H1 (cell line): ENCODE data around the gene APH1B. TPM values are rescaled to one million over a fixed set of nuclear protein-coding genes. Genes with fewer than 3 reads are reported as not detected.

ENCODE experiments used
- CTCF ChIA-PET: fragments of 300-600 bp; sonication (Branson Sonifier 250); formaldehyde crosslinking; loops from one replicate; lab custom pipeline; 2021; ENCODE audit not compliant: partially characterized antibody; lab: Charles Lee
- POLR2A ChIA-PET: fragments of 300-600 bp; sonication (Branson Sonifier 250); formaldehyde crosslinking; loops from one replicate; lab custom pipeline; 2021; ENCODE audit warnings: inconsistent platforms; ENCODE audit not compliant: partially characterized antibody; lab: Charles Lee
- DNase-seq, 2 experiments: peaks; one replicate each; pipeline versions ENCODE4 v3.0.0 to v3.0.0-alpha.2; 2010 to 2022; ENCODE audit warnings: low spot score in 2 of 2, low read depth in 1 of 2, mixed read lengths in 1 of 2
- FAIRE-seq: peaks from 2 replicates; lab custom pipeline; 2011; peaks lifted over from hg19 to GRCh38; lab: Jason Lieb, UNC
- H2AFZ ChIP-seq: 2 replicates; pipeline ENCODE4 v1.8.1; 2012; ENCODE audit warnings: low read length, inconsistent platforms
- H2AK5ac ChIP-seq: 2 replicates; pipeline ENCODE4 v1.6.1; 2013; ENCODE audit warnings: low read depth, low read length
- H2BK120ac ChIP-seq: replicated peaks from 2 replicates; pipeline ENCODE3; 2013; ENCODE audit warnings: low read depth, low read length, inconsistent platforms
- H2BK12ac ChIP-seq: 2 replicates; pipeline ENCODE4 v1.6.1; 2013; ENCODE audit warnings: low read depth, low read length
- H2BK15ac ChIP-seq: 2 replicates; pipeline ENCODE4 v1.6.1; 2013; ENCODE audit warnings: low read length
- H2BK20ac ChIP-seq: 2 replicates; pipeline ENCODE4 v1.6.1; 2013; ENCODE audit warnings: low read length
- H2BK5ac ChIP-seq: 2 replicates; pipeline ENCODE4 v1.6.1; 2013; ENCODE audit warnings: low read depth, low read length
- H3K14ac ChIP-seq: 2 replicates; pipeline ENCODE4 v1.6.1; 2013; ENCODE audit warnings: inconsistent platforms; ENCODE audit not compliant: insufficient read length
- H3K18ac ChIP-seq: 2 replicates; pipeline ENCODE4 v1.6.1; 2013; ENCODE audit warnings: low read length; ENCODE audit errors: extremely low read depth
- H3K23ac ChIP-seq: 2 replicates; pipeline ENCODE4 v1.6.1; 2013; ENCODE audit warnings: inconsistent platforms; ENCODE audit not compliant: insufficient read length
- H3K23me2 ChIP-seq: 2 replicates; pipeline ENCODE4 v1.6.1; 2013; ENCODE audit warnings: low read depth, low read length
- H3K27ac ChIP-seq: 2 replicates; pipeline ENCODE4 v1.6.1; 2011; ENCODE audit warnings: low read depth, low read length, inconsistent platforms
- H3K27me3 ChIP-seq, 4 experiments: replicated peaks in 1 of 4; 1 replicate in 1 of 4; 2 replicates in 3 of 4; pipeline versions ENCODE4 v1.6.1 to v1.8.1; 2011 to 2013; ENCODE audit warnings: low read length in 3 of 4, mild to moderate bottlenecking in 3 of 4, inconsistent platforms in 2 of 4, mixed read lengths in 2 of 4, moderate library complexity in 1 of 4; ENCODE audit not compliant: control insufficient read depth in 3 of 4, insufficient read depth in 3 of 4; ENCODE audit errors: extremely low read depth in 1 of 4
- H3K36me3 ChIP-seq, 4 experiments: 2 replicates each; pipeline versions ENCODE4 v1.6.1 to v1.8.1; 2011 to 2013; ENCODE audit warnings: mild to moderate bottlenecking in 4 of 4, low read length in 3 of 4, moderate library complexity in 2 of 4, control low read depth in 1 of 4, inconsistent platforms in 1 of 4; ENCODE audit not compliant: insufficient read depth in 4 of 4, control insufficient read depth in 2 of 4
- H3K4ac ChIP-seq: replicated peaks from 2 replicates; pipeline ENCODE3; 2013; ENCODE audit warnings: low read length, low read depth, mixed read lengths, inconsistent platforms; ENCODE audit not compliant: insufficient read length
- H3K4me1 ChIP-seq, 4 experiments: replicated peaks in 1 of 4; 1 replicate in 1 of 4; 2 replicates in 3 of 4; pipeline versions ENCODE4 v1.6.1 to v1.8.1; 2011 to 2013; ENCODE audit warnings: low read length in 3 of 4, inconsistent platforms in 2 of 4, mixed read lengths in 1 of 4; ENCODE audit not compliant: insufficient read depth in 4 of 4, control insufficient read depth in 3 of 4
- H3K4me2 ChIP-seq, 2 experiments: 2 replicates each; pipeline versions ENCODE4 v1.6.1 to v1.8.1; 2011 to 2013; ENCODE audit warnings: low read depth in 2 of 2, low read length in 2 of 2, control low read depth in 1 of 2, inconsistent platforms in 1 of 2, mild to moderate bottlenecking in 1 of 2; ENCODE audit not compliant: insufficient read depth in 1 of 2
- H3K4me3 ChIP-seq, 4 experiments: fragments of 200-600, 300-600 bp in 1 of 4; sonication (generic), shearing (Covaris generic), sonication (Bioruptor Twin) in 1 of 4; 2 replicates each; pipeline versions ENCODE4 v1.5.1 to v1.8.1; 2011 to 2016; ENCODE audit warnings: low read length in 4 of 4, low read depth in 3 of 4, control low read depth in 2 of 4, inconsistent platforms in 2 of 4, mild to moderate bottlenecking in 2 of 4, mixed read lengths in 1 of 4, moderate library complexity in 1 of 4; ENCODE audit not compliant: insufficient read depth in 2 of 4; ENCODE audit errors: extremely low read depth in 1 of 4
- H3K56ac ChIP-seq: replicated peaks from 2 replicates; pipeline ENCODE3; 2013; ENCODE audit warnings: low read depth, mild to moderate bottlenecking, mixed read lengths, low read length, inconsistent platforms; ENCODE audit not compliant: insufficient read length
- H3K79me1 ChIP-seq: 2 replicates; pipeline ENCODE4 v1.6.1; 2013; ENCODE audit warnings: low read depth, low read length, control low read depth
- H3K79me2 ChIP-seq, 2 experiments: 2 replicates each; pipeline versions ENCODE4 v1.6.1 to v1.8.1; 2012 to 2013; ENCODE audit warnings: low read length in 2 of 2, mild to moderate bottlenecking in 2 of 2, inconsistent platforms in 1 of 2; ENCODE audit not compliant: insufficient read depth in 2 of 2, control insufficient read depth in 1 of 2
- H3K9ac ChIP-seq, 4 experiments: replicated peaks in 1 of 4; 1 replicate in 1 of 4; 2 replicates in 3 of 4; pipeline versions ENCODE4 v1.6.1 to v1.8.1; 2011 to 2013; ENCODE audit warnings: low read depth in 3 of 4, low read length in 3 of 4, control low read depth in 2 of 4, mild to moderate bottlenecking in 2 of 4, moderate library complexity in 2 of 4, inconsistent platforms in 1 of 4; ENCODE audit errors: extremely low read depth in 1 of 4
- H3K9me3 ChIP-seq, 2 experiments: 2 replicates each; pipeline versions ENCODE4 v1.6.1 to v1.8.1; 2012 to 2013; ENCODE audit warnings: mild to moderate bottlenecking in 2 of 2, moderate library complexity in 2 of 2, control low read depth in 1 of 2, inconsistent platforms in 1 of 2, low read depth in 1 of 2, low read length in 1 of 2, mixed read lengths in 1 of 2; ENCODE audit not compliant: insufficient read depth in 2 of 2
- H4K20me1 ChIP-seq, 2 experiments: replicated peaks in 1 of 2; 2 replicates each; pipeline versions ENCODE3 to v1.8.1; 2011 to 2013; ENCODE audit warnings: inconsistent platforms in 2 of 2, low read length in 2 of 2, mild to moderate bottlenecking in 1 of 2; ENCODE audit not compliant: insufficient read depth in 2 of 2, control insufficient read depth in 1 of 2
- H4K5ac ChIP-seq: 2 replicates; pipeline ENCODE4 v1.6.1; 2013; ENCODE audit warnings: low read length, low read depth, mixed read lengths, inconsistent platforms; ENCODE audit not compliant: insufficient read length
- H4K8ac ChIP-seq: 2 replicates; pipeline ENCODE4 v1.8.0; 2013; ENCODE audit warnings: mild to moderate bottlenecking, moderate library complexity, low read length, inconsistent platforms; ENCODE audit not compliant: insufficient read depth; ENCODE audit errors: extremely low read depth
- H4K91ac ChIP-seq: replicated peaks from 2 replicates; pipeline ENCODE3; 2013; ENCODE audit warnings: low read length, mixed read lengths, inconsistent platforms; ENCODE audit not compliant: insufficient read length
- BCL11A ChIP-seq, 2 experiments: IDR thresholded peaks; one replicate each; pipeline ENCODE4 v1.6.1; 2011; ENCODE audit warnings: low read depth in 2 of 2, low read length in 2 of 2, mild to moderate bottlenecking in 2 of 2
- JUN ChIP-seq: IDR thresholded peaks from 2 replicates; pipeline ENCODE4 v1.6.1; 2011; ENCODE audit warnings: low read depth, mild to moderate bottlenecking, improper control_type of control experiment, low read length
- KDM5A ChIP-seq: fragments of 200-600 bp; IDR thresholded peaks from 2 replicates; pipeline ENCODE4 v1.7.1; 2012; ENCODE audit warnings: mild to moderate bottlenecking, low read length, inconsistent platforms, mixed read lengths
- MAFK ChIP-seq: IDR thresholded peaks from 2 replicates; pipeline ENCODE4 v1.6.1; 2012; ENCODE audit warnings: low read depth, mild to moderate bottlenecking, improper control_type of control experiment, low read length
- NANOG ChIP-seq: IDR thresholded peaks from 2 replicates; pipeline ENCODE4 v1.6.1; 2011; ENCODE audit warnings: low read length, low read depth, mild to moderate bottlenecking, inconsistent platforms; ENCODE audit not compliant: insufficient read depth, poor library complexity, severe bottlenecking
- PHF8 ChIP-seq: fragments of 200-600 bp; sonication (generic); conservative IDR thresholded peaks from 2 replicates; pipeline ENCODE4 v1.7.1; 2012; ENCODE audit warnings: low read depth, mild to moderate bottlenecking, inconsistent platforms, low read length, moderate library complexity
- POU5F1 ChIP-seq: IDR thresholded peaks from 2 replicates; pipeline ENCODE4 v1.6.1; 2011; ENCODE audit warnings: low read depth, mild to moderate bottlenecking, low read length, moderate library complexity
- RAD21 ChIP-seq, 2 experiments: IDR thresholded peaks in 1 of 2; conservative IDR thresholded peaks in 1 of 2; 2 replicates each; pipeline ENCODE4 v1.6.1; 2011; ENCODE audit warnings: low read depth in 2 of 2, low read length in 2 of 2, improper control_type of control experiment in 1 of 2, inconsistent platforms in 1 of 2, mild to moderate bottlenecking in 1 of 2, moderate library complexity in 1 of 2
- SIN3A ChIP-seq, 2 experiments: IDR thresholded peaks in 1 of 2; conservative IDR thresholded peaks in 1 of 2; 2 replicates each; pipeline ENCODE4 v1.6.1; 2011 to 2012; ENCODE audit warnings: low read length in 2 of 2, improper control_type of control experiment in 1 of 2, low read depth in 1 of 2, mild to moderate bottlenecking in 1 of 2
- SIX5 ChIP-seq: IDR thresholded peaks from 2 replicates; pipeline ENCODE4 v1.6.1; 2011; ENCODE audit warnings: mild to moderate bottlenecking, low read depth, low read length
- TEAD4 ChIP-seq: IDR thresholded peaks from 2 replicates; pipeline ENCODE4 v1.6.1; 2012; ENCODE audit warnings: low read depth, low read length, inconsistent platforms, mixed read lengths
- WGBS, 2 experiments: shearing (Covaris generic) in 1 of 2; methylation state at CpG; one replicate each; pipeline versions ENCODE4 v1.1.6 to v1.1.7; 2013 to 2015; ENCODE audit warnings: low lambda C conversion rate in 2 of 2, mixed read lengths in 2 of 2, inconsistent platforms in 1 of 2, low coverage in 1 of 2, missing lambda C conversion rate in 1 of 2; ENCODE audit not compliant: insufficient replicate concordance in 2 of 2, insufficient coverage in 1 of 2, insufficient read length in 1 of 2; ENCODE audit errors: extremely low coverage in 1 of 2, missing lambda C conversion rate in 1 of 2; 5-methylcytosine and 5-hydroxymethylcytosine counted together
- polyA plus RNA-seq, 7 experiments: library from polyadenylated mRNA; depleted of rRNA in 3 of 7; stranded (reverse) in 5 of 7; unstranded in 2 of 7; fragments of >200 nt in 5 of 7; fragments of 200-250 nt in 2 of 7; gene quantifications; 1 replicate in 5 of 7; 2 replicates in 1 of 7; 4 replicates in 1 of 7; pipeline versions ENCODE4 v1.2.1 to v1.2.3, GENCODE V29; 2011 to 2013; ENCODE audit warnings: missing spikeins in 2 of 7, mixed read lengths in 2 of 7
- total RNA-seq: library from RNA; stranded (reverse); fragmentation: NEBNext Ultra II Directional; extraction: Animal tissue kit (Norgen Biotek cat#: 25700); gene quantifications from 2 replicates; pipeline ENCODE4 v1.2.1, GENCODE V29; 2021
- TF ChIP-seq, protein P1 (sequence below): IDR thresholded peaks from 2 replicates; pipeline ENCODE4 v1.6.1; 2012; ENCODE audit warnings: low read length, inconsistent platforms

APH1B gene
- total and polyA plus RNA-seq, 2 of the 8 experiments (the other 6 are each of a cell fraction or from before 2014, with no cell fraction given) = 11.5 to 22.9 TPM

DNA sequence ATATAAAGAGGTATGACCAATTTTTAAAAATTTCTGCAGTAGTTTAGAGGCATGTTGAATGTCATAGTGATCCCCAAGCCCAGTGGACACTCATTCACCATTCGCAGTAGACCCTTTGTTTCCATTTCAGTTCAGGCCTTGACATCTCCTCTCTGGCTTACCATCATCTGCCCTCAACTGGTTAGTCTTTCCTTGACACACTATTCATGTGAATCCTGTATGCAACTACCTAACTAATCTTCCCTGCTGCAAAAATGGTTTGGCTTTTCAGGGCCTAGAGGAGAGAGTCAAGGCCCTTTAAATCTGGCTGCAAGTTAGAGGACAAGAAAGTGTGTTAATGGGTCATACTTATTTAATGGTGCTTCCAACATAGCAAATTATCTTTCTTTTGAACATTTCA is 10.9 kb downstream of the APH1B start:
- Histone ChIP-seq H3K36me3 (peaks cover 0 to 7% (median 0%) of the 10 kb centered on the region in 4 experiments; a peak in 3 of 8 replicates), H2BK20ac (no peak overlapping the region), H2BK5ac (no peak overlapping the region), H3K27ac (no peak overlapping the region), H3K56ac (no peak overlapping the region), H3K79me1 (no peaks in the 10 kb centered on the region), H3K9me3 (no peaks in the 10 kb centered on the region), H3K4ac (no peak overlapping the region), H3K9ac (no peak overlapping the region), H2AK5ac (no peak overlapping the region), H3K27me3 (no peaks in the 10 kb centered on the region), H4K91ac (no peak overlapping the region), H3K4me1 (no peaks in the 10 kb centered on the region), H3K23ac (no peak overlapping the region), H3K79me2 (no peaks in the 10 kb centered on the region), H3K14ac (no peak overlapping the region), H2BK12ac (no peak overlapping the region), H3K23me2 (no peaks in the 10 kb centered on the region), H3K4me3 (no peak overlapping the region), H2BK15ac (no peak overlapping the region), H4K5ac (no peak overlapping the region), H2BK120ac (no peak overlapping the region), H4K8ac (no peak overlapping the region), H2AFZ (no peak overlapping the region), H4K20me1 (peaks cover 0 to 3% of the 10 kb centered on the region in 2 experiments), H3K18ac (no peak overlapping the region), H3K4me2 (no peak overlapping the region)
- CTCF ChIA-PET = interaction anchor here (0.9 to 3.5 kb wide), 17 partner anchors 10 to 322 kb away, joined by 3 to 14 read pairs (median 4); no protein-coding TSS in a partner anchor
- POLR2A ChIA-PET = no interaction called here
- 88% methylated on average over 1 of the region's 1 CpG; no CpG with 5 or more reads in 1 of the 2 experiments for WGBS, 2 experiments
- FAIRE-seq (peak; percentile 7), DNase-seq (no peak)
- TF ChIP-seq TEAD4 (no peak), RAD21 (IDR thresholded peaks at IDR 0.05 in 1 of 2, conservative IDR thresholded peaks at IDR 0.05 in 1 of 2; ENCODE audit: low read depth in 2 of 2, low read length in 2 of 2) (no peak), NANOG (no peak), JUN (no peak), POU5F1 (no peak), MAFK (no peak), BCL11A (IDR thresholded peaks at IDR 0.05; ENCODE audit: low read depth in 2 of 2, low read length in 2 of 2) (no peak), SIN3A (conservative IDR thresholded peaks at IDR 0.05 in 1 of 2, IDR thresholded peaks at IDR 0.05 in 1 of 2; ENCODE audit: low read depth in 1 of 2, low read length in 2 of 2) (no peak), KDM5A (no peak), SIX5 (no peak), PHF8 (no peak)
- TF ChIP-seq, protein P1, sequence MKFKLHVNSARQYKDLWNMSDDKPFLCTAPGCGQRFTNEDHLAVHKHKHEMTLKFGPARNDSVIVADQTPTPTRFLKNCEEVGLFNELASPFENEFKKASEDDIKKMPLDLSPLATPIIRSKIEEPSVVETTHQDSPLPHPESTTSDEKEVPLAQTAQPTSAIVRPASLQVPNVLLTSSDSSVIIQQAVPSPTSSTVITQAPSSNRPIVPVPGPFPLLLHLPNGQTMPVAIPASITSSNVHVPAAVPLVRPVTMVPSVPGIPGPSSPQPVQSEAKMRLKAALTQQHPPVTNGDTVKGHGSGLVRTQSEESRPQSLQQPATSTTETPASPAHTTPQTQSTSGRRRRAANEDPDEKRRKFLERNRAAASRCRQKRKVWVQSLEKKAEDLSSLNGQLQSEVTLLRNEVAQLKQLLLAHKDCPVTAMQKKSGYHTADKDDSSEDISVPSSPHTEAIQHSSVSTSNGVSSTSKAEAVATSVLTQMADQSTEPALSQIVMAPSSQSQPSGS = no peak
